Skeletal muscle satellite cell (primary cell): ENCODE results near the gene RECQL.

ENCODE experiments used
- H3K27me3 ChIP-seq: 2 replicates; pipeline ENCODE4 v1.7.0; 2013; ENCODE audit warnings: low read length; ENCODE audit not compliant: control insufficient read depth, insufficient read depth
- H3K36me3 ChIP-seq: 2 replicates; pipeline ENCODE4 v1.7.0; 2013; ENCODE audit warnings: mild to moderate bottlenecking, control low read depth, low read length; ENCODE audit not compliant: insufficient read depth
- H3K4me1 ChIP-seq: 2 replicates; pipeline ENCODE4 v1.7.0; 2013; ENCODE audit warnings: low read length; ENCODE audit not compliant: control insufficient read depth, insufficient read depth
- H3K4me2 ChIP-seq: 2 replicates; pipeline ENCODE4 v1.7.0; 2013; ENCODE audit warnings: mild to moderate bottlenecking, low read length
- H3K4me3 ChIP-seq: 2 replicates; pipeline ENCODE4 v1.7.0; 2013; ENCODE audit warnings: low read length
- H3K9ac ChIP-seq: 2 replicates; pipeline ENCODE4 v1.7.0; 2013; ENCODE audit warnings: mild to moderate bottlenecking, low read depth, low read length, moderate library complexity
- H3K9me3 ChIP-seq: replicated peaks from 2 replicates; pipeline ENCODE4 v1.7.0; 2013; ENCODE audit warnings: mild to moderate bottlenecking, control low read depth, low read length

The RECQL gene

DNA sequence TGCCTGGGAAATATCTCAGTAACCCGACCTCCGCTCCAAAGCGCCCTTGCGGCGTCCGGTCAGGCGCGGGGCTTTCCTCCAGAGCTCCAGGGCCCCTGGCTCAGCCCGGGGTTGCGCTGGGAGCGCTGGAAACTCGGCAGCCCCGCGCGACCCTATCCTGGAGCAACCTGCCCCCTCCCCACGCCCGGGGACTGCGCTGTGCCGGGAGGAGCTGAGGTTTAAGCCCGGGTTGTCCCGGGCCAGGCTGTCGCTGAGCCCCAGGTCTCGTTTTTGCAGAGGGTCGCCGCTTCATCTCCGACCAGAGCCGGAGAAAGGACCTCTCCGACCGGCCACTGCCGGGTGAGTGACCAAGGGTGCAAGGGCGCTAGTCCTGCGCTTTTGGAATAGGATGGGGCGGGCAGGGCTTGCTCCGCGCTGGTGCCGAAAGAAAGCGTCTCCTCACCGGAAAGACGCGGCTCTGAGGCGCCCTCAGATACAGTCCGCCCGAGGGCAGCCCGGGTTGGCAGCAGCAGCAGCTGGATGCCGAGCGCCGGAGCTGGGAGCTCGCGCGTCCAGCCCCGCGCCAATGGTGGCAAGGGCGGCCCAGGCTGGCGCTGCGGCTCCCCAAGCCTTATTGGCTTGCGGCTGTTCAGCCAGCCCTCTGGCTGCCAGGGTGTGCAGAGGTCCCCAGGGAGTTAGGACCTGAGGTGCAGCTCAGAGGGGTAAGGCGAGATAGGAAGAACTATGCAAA lies 26.2 kb upstream of the RECQL start:
- peak overlapping the region; percentile 98 for H3K4me2 ChIP-seq
- H3K27me3 ChIP-seq = no peaks in the 10 kb centered on the region
- H3K9me3 ChIP-seq = no peaks in the 10 kb centered on the region
- H3K4me1 ChIP-seq = peaks cover 10% of the 10 kb centered on the region
- H3K4me3 ChIP-seq = peak overlapping the region; percentile 88
- H3K9ac ChIP-seq = peak overlapping the region; percentile 83
- no peaks in the 10 kb centered on the region for H3K36me3 ChIP-seq

DNA sequence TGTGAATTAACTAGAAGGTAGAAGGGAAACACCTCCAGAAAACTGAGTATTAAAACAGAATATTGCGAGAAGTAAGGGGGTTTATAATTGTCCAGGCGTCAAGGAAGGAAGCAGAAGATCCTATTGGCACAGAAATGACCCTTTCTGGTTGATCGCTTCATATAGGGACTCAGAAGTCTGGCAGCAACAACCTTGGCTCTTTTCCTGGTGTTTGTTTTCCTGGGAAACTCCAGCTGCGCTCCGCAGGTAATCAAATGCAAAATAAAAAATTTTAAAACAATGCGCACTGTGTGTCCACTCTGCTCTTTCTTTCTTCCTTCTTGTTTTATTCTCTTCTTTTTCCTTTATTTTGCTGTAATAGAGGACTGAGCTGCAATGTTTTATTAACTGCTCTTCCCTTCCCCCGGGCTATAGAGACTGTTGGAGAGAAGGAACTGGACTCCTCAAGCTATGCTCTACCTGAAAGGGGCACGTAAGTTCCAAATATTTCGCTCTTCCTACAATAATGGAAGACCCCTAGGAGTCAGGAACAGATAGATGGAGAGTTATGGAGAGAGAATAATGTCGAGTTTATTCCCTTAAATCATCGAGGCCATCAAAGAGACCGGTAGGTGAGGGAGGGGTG lies 25.4 kb upstream of the RECQL start:
- H3K4me1 ChIP-seq = peaks cover 10% of the 10 kb centered on the region
- H3K9me3 ChIP-seq = no peaks in the 10 kb centered on the region
- peak overlapping the region; percentile 98 for H3K4me2 ChIP-seq
- no peaks in the 10 kb centered on the region for H3K27me3 ChIP-seq
- no peaks in the 10 kb centered on the region for H3K36me3 ChIP-seq
- peak overlapping the region; percentile 83 for H3K9ac ChIP-seq
- peak overlapping the region; percentile 88 for H3K4me3 ChIP-seq

DNA sequence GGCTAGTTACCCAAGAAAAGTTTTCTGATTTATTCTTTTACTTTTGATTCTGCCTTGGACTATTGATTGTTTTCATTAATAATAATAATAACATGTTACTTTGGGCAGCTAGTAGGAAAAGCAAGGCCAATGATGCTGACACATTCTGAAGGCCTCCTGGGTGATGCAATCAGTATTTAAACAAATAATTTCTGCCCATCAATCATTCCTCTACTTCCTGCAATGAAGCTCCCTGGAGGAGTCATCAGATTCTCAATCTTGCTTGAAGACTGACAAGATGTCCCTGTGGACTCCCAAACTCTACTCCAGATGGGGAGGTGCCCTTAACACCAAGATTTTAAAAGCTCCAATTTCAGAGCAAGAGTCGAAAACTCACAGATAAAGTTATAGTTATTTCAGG lies 24.6 kb upstream of the RECQL start, which contains the start of gene SPX:
SPX (plus strand) TSS at position 244 of the 400 bp plus-strand sequence. CDS start 177 bp downstream, outside the sequence.
- Histone ChIP-seq H3K9me3 (no peaks in the 10 kb centered on the region), H3K36me3 (no peaks in the 10 kb centered on the region), H3K4me1 (peaks cover 10% of the 10 kb centered on the region), H3K4me2 (peak within 1 kb of the TSS; percentile 98), H3K9ac (peak within 1 kb of the TSS; percentile 83), H3K27me3 (no peaks in the 10 kb centered on the region), H3K4me3 (peak within 1 kb of the TSS; percentile 88)

DNA sequence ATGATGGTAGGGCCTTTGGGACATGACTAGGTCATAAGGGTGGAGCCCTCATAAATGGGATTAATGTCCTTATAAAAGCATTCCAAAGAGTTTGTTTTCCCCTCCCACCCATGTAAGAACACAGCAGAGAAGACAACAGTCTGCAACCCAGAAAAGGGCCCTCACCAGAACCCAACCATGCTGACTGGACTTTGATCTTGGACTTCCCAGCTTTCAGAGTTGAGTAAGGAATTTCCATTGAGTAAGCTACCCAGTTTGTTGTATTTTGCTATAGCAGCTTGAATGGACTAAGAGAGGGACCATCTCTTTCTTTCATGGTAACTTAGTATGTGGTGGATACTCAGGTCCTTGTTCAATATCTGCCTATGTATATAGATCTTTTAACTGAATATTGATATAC lies 21.7 kb upstream of the RECQL start:
- peaks cover 6% of the 10 kb centered on the region for H3K36me3 ChIP-seq
- H3K4me2 ChIP-seq = no peak overlapping the region
- H3K9ac ChIP-seq = no peak overlapping the region
- H3K4me3 ChIP-seq = no peak overlapping the region
- H3K4me1 ChIP-seq = peaks cover 8% of the 10 kb centered on the region
- no peaks in the 10 kb centered on the region for H3K9me3 ChIP-seq
- no peaks in the 10 kb centered on the region for H3K27me3 ChIP-seq

DNA sequence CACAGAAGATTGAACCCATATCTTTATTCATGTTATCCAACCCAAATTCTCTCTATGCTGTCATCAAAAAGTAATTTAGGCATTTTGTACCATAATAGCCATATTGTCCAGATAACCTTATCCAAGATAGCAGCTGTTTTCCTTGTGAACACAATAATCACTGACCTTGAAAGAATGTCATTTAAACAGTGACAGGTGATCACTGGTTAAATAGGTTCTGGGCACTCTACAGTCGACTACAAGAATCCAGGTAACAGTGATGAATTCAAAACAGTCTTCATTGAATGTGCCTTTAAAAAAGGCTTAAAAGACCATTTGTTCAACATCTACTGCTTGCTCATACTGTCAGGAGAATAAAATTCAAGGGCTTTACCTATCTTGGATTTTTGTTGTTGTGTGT lies 20.1 kb upstream of the RECQL start:
- H3K4me3 ChIP-seq = no peak overlapping the region
- H3K4me2 ChIP-seq = no peak overlapping the region
- no peaks in the 10 kb centered on the region for H3K27me3 ChIP-seq
- H3K9ac ChIP-seq = no peak overlapping the region
- peaks cover 19% of the 10 kb centered on the region for H3K36me3 ChIP-seq
- H3K4me1 ChIP-seq = peaks cover 7% of the 10 kb centered on the region
- H3K9me3 ChIP-seq = no peaks in the 10 kb centered on the region

DNA sequence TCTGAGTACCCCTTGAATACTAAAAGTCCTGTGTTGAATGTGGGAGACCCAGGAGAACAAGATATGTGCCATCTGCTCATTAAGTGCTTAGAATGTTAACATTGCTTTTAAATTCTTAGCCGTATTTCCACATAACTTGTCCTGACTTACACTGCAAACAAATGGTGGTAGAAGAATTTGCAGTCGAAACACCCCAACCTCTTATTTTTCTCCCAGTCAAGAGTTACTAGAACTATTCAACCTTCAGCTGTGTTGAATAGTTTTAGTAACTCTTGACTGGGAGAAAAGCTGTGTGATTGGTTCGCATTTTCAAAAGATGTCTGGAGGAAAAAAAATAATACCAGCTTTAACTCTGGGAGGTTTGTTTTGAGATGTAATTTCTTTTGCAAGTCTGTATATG lies 17.0 kb upstream of the RECQL start:
- Histone ChIP-seq H3K27me3 (no peaks in the 10 kb centered on the region), H3K36me3 (peaks cover 43% of the 10 kb centered on the region), H3K4me3 (no peak overlapping the region), H3K4me1 (no peaks in the 10 kb centered on the region), H3K9me3 (no peaks in the 10 kb centered on the region), H3K9ac (no peak overlapping the region), H3K4me2 (no peak overlapping the region)

DNA sequence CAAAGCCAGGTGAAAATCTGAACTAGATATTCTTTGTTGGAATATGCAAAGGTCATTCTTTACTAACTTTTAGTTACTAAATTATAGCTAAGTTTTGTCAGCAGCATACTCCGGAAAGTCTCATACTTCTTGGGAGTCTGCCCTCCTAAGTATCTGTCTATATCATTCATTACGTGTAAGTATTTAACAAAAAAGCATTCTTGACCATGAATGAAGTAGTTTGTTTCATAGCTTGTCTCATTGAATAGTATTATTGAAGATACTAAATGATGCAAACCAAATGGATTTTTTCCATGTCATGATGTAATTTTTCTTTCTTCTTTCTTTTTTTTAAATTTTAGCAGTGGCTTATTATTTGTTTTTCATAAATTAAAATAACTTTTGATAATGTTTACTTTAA lies 14.8 kb upstream of the RECQL start:
- H3K27me3 ChIP-seq = no peaks in the 10 kb centered on the region
- no peak overlapping the region for H3K4me2 ChIP-seq
- H3K36me3 ChIP-seq = peaks cover 58% of the 10 kb centered on the region
- no peaks in the 10 kb centered on the region for H3K4me1 ChIP-seq
- no peak overlapping the region for H3K9ac ChIP-seq
- no peak overlapping the region for H3K4me3 ChIP-seq
- H3K9me3 ChIP-seq = no peaks in the 10 kb centered on the region

DNA sequence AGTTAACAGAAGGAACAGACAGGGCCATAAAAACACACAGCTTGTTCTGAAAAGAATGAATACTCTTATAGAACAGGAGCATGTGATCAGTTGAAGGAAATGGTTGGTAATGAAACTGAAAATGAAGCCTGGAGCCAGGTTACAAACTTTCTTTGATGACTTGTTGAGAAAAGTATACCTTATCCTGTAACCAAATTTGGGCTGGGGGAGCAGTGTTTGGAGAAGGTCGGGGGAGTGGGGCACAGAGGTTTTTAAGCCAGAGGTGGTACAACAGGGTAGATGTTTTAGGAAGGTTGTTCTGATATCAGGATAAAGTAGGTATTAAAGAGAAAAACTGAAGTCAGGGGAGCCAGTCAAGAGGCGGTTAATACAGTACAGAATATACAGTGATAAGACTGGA lies 8.3 kb upstream of the RECQL start:
- Histone ChIP-seq H3K36me3 (peaks cover 46% of the 10 kb centered on the region), H3K9me3 (no peaks in the 10 kb centered on the region), H3K9ac (no peak overlapping the region), H3K4me1 (no peaks in the 10 kb centered on the region), H3K27me3 (no peaks in the 10 kb centered on the region), H3K4me3 (no peak overlapping the region), H3K4me2 (no peak overlapping the region)

DNA sequence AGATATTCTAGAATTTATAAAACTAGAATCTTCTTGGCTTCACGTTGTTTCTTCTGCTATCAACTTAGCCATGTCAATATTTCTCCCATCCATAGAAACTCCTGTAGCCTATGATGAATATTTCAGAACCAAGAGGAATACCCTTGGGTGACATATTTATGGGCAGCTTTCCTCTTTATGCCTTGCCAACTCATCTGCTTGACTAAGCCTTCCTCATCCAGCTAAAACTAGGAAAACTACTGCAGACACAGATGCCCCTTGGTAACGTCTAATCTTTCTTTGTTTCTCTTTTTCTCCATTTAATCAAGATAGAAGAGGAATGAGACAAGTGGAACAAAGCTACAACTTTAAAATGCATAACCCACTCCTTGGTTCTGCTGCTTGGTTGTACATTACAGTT lies 6.4 kb upstream of the RECQL start:
- Histone ChIP-seq H3K27me3 (no peaks in the 10 kb centered on the region), H3K4me3 (no peak overlapping the region), H3K9me3 (no peaks in the 10 kb centered on the region), H3K36me3 (peaks cover 28% of the 10 kb centered on the region), H3K4me2 (no peak overlapping the region), H3K9ac (no peak overlapping the region), H3K4me1 (peaks cover 13% of the 10 kb centered on the region)

DNA sequence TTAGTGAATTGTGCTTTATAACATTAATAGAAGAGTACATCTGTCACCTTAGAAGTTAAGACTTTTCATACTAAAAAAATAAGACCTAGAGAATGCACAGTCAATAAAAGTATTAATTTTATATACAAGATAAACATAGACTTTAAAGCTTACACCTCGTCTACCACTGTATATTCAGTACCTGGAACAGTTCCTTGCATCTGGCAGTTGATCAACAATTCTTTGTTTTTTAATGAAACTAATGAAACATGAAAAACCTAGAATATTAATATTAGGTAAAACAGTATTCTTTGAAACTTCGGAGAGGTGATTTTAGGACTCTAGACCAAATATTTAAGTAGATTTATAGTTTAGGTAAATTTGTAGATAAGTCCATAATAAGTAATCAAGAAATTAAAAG lies 4.5 kb upstream of the RECQL start:
- H3K27me3 ChIP-seq = no peaks in the 10 kb centered on the region
- no peak overlapping the region for H3K4me3 ChIP-seq
- no peak overlapping the region for H3K9ac ChIP-seq
- no peak overlapping the region for H3K4me2 ChIP-seq
- H3K9me3 ChIP-seq = no peaks in the 10 kb centered on the region
- peaks cover 17% of the 10 kb centered on the region for H3K4me1 ChIP-seq
- H3K36me3 ChIP-seq = peaks cover 18% of the 10 kb centered on the region

DNA sequence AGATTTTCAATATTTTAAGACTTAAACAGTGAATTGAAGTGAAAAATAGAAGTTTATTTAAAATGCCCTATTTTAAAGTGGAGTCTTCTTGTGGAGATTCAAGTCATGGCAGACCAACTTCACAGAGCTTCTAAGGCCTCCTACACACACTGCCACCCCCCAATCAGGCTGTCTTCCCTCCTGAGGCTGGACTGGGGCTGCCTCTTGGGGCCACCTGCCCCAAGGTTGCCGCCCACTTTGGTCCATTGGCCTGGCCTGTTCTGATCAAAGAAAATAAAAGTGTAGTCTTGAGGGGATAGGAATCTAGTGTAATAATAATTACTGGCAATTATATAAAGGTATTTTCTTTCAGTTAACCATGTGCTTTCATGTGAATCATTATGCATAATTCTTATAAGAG lies 1.4 kb upstream of the RECQL start:
- peaks cover 15% of the 10 kb centered on the region for H3K36me3 ChIP-seq
- no peaks in the 10 kb centered on the region for H3K9me3 ChIP-seq
- peak overlapping the region; percentile 88 for H3K4me3 ChIP-seq
- H3K4me1 ChIP-seq = peaks cover 28% of the 10 kb centered on the region
- H3K27me3 ChIP-seq = no peaks in the 10 kb centered on the region
- H3K9ac ChIP-seq = peak overlapping the region; percentile 100
- H3K4me2 ChIP-seq = peak overlapping the region; percentile 86

DNA sequence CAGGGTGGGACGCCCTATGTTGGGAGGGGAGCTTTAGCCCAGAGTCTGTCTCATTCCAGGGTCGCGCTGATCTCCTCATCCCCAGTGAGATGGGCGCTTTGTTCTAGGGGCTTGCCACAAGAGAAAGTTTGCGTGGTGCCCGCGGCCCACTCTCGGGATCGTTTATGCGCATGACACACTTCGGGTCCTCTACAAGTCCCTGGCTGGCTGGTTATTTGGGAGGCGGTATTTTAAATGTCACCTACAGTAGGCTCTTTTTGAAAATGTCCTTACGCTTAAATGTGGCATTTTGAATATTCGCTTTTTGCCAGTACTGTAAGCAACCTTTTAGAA lies 695 bp upstream of the RECQL start:
- peak overlapping the region; percentile 86 for H3K4me2 ChIP-seq
- peak overlapping the region; percentile 100 for H3K9ac ChIP-seq
- peak overlapping the region; percentile 88 for H3K4me3 ChIP-seq
- H3K4me1 ChIP-seq = peaks cover 28% of the 10 kb centered on the region
- H3K9me3 ChIP-seq = no peaks in the 10 kb centered on the region
- peaks cover 19% of the 10 kb centered on the region for H3K36me3 ChIP-seq
- H3K27me3 ChIP-seq = no peaks in the 10 kb centered on the region
